Peyer's patch (tissue), 4 donors: ENCODE measurements around the gene IQGAP3.

Experiments used
- POLR2A ChIP-seq, 2 donors: fragments of 450-650 bp; IDR thresholded peaks; one replicate each; pipeline ENCODE4 v1.5.1; 2017; ENCODE audit warnings: antibody characterized with exemption in 2 of 2, mild to moderate bottlenecking in 2 of 2, moderate library complexity in 2 of 2
- TF ChIP-seq, protein P1 (sequence below), 6 experiments: fragments of 450-650 bp in 4 of 6; fragments of 200-600 bp in 2 of 6; sonication (generic) in 1 of 6; IDR thresholded peaks; one replicate each; pipeline ENCODE4 v1.5.1; 2017 to 2019; ENCODE audit warnings: antibody characterized with exemption in 6 of 6, mild to moderate bottlenecking in 3 of 6, moderate library complexity in 1 of 6

DNA sequence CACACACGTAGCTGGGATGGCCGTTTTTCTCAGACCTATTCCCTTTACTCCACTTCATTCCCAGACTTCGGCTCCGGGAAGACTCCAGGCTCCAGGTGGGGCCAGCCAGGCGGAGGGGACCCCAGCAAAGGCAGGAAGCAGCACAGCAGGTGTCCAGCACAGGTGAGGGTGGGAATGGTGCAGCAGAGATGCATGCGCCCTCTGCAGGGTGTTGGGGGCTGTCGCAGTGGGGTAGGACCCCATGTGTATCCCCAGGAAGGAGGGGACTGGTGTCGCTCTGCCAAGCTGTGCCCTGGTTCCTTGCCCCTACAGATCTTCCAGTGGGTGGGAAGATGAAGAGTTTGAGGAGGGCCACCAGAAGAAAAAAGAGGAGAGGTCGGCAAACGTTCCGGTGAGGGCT, 12.4 kb upstream of the IQGAP3 start:
- TF ChIP-seq, protein P1, sequence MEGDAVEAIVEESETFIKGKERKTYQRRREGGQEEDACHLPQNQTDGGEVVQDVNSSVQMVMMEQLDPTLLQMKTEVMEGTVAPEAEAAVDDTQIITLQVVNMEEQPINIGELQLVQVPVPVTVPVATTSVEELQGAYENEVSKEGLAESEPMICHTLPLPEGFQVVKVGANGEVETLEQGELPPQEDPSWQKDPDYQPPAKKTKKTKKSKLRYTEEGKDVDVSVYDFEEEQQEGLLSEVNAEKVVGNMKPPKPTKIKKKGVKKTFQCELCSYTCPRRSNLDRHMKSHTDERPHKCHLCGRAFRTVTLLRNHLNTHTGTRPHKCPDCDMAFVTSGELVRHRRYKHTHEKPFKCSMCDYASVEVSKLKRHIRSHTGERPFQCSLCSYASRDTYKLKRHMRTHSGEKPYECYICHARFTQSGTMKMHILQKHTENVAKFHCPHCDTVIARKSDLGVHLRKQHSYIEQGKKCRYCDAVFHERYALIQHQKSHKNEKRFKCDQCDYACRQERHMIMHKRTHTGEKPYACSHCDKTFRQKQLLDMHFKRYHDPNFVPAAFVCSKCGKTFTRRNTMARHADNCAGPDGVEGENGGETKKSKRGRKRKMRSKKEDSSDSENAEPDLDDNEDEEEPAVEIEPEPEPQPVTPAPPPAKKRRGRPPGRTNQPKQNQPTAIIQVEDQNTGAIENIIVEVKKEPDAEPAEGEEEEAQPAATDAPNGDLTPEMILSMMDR (IDR thresholded peaks at IDR 0.05): no peak
- no peak for TF ChIP-seq POLR2A (IDR thresholded peaks at IDR 0.05)
